A549 (cell line): ENCODE measurements around the gene TNIP2. TPM values are rescaled to one million over a fixed set of nuclear protein-coding genes. Genes with fewer than 3 reads are reported as not detected.

Experiments
- ATAC-seq, 2 experiments: fragments of 200-7000 bp in 1 of 2; fragments of >200 bp in 1 of 2; cut with Nextera tagmentation in 1 of 2; cut with Tn5 transposase in 1 of 2; 3 replicates each; pipeline versions ENCODE4 v1.8.0 to v1.9.1; 2018 to 2020; ENCODE audit warnings: mild to moderate bottlenecking in 1 of 2, moderate library complexity in 1 of 2
- CTCF ChIA-PET: fragments of 300-600 bp; sonication (Branson Sonifier 250); formaldehyde crosslinking; extraction: SDS; loops from one replicate; lab custom pipeline; 2021; ENCODE audit warnings: antibody characterized with exemption, inconsistent platforms; lab: Yijun Ruan, JAX
- POLR2A ChIA-PET: fragments of 350-600 bp; formaldehyde crosslinking; extraction: SDS; loops from one replicate; lab custom pipeline; 2021; ENCODE audit warnings: antibody characterized with exemption, inconsistent platforms; lab: Yijun Ruan, JAX
- DNase-seq, 2 experiments: peaks; one replicate each; pipeline versions ENCODE4 v3.0.0 to v3.0.0-alpha.2; 2011 to 2016; ENCODE audit warnings: low read depth in 1 of 2, low spot score in 1 of 2
- FAIRE-seq: peaks from 2 replicates; lab custom pipeline; 2011; peaks lifted over from hg19 to GRCh38; lab: Jason Lieb, UNC
- H3K27ac ChIP-seq, 2 experiments: fragments of >200 bp; sonication (Bioruptor Twin); formaldehyde crosslinking; 3 replicates each; pipeline ENCODE4 v1.5.1; 2016 to 2017
- H3K4me1 ChIP-seq: fragments of >200 bp; sonication (Bioruptor Twin); formaldehyde crosslinking; 3 replicates; pipeline ENCODE4 v1.6.1; 2016
- H3K4me2 ChIP-seq: fragments of >200 bp; sonication (Bioruptor Twin); formaldehyde crosslinking; 3 replicates; pipeline ENCODE4 v1.6.1; 2016
- H3K4me3 ChIP-seq: fragments of >200 bp; sonication (Bioruptor Twin); formaldehyde crosslinking; 3 replicates; pipeline ENCODE4 v1.5.1; 2016
- H3K9me3 ChIP-seq: fragments of >200 bp; sonication (Bioruptor Twin); formaldehyde crosslinking; 3 replicates; pipeline ENCODE4 v1.6.1; 2016
- EHF ChIP-seq: fragments of 250-450 bp; sonication (Bioruptor Pico); IDR thresholded peaks from 2 replicates; pipeline ENCODE4 v1.5.0; 2020; ENCODE audit warnings: mild to moderate bottlenecking
- EP300 ChIP-seq, 2 experiments: fragments of >200 bp; sonication (Bioruptor Twin); formaldehyde crosslinking; IDR thresholded peaks; 2 replicates in 1 of 2; 3 replicates in 1 of 2; pipeline ENCODE4 v1.6.1; 2016 to 2017
- FOSB ChIP-seq: fragments of 250-450 bp; sonication (Bioruptor Pico); IDR thresholded peaks from 2 replicates; pipeline ENCODE4 v1.5.0; 2020; ENCODE audit warnings: mild to moderate bottlenecking, moderate library complexity
- HOXA7 ChIP-seq: fragments of 250-450 bp; sonication (Bioruptor Pico); IDR thresholded peaks from 2 replicates; pipeline ENCODE4 v1.5.0; 2020; ENCODE audit warnings: mild to moderate bottlenecking, moderate library complexity
- HOXB5 ChIP-seq: fragments of 250-450 bp; sonication (Bioruptor Pico); IDR thresholded peaks from 2 replicates; pipeline ENCODE4 v1.5.0; 2020; ENCODE audit warnings: mild to moderate bottlenecking, moderate library complexity
- KDM1A ChIP-seq: fragments of 200-600 bp; sonication (generic); IDR thresholded peaks from 2 replicates; pipeline ENCODE4 v1.6.1; 2016; ENCODE audit warnings: low read depth, mild to moderate bottlenecking
- MAZ ChIP-seq: fragments of 150-350 bp; IDR thresholded peaks from 2 replicates; pipeline ENCODE4 v1.6.1; 2014; ENCODE audit warnings: antibody characterized with exemption, low read depth, low read length, borderline replicate concordance
- MYC ChIP-seq: IDR thresholded peaks from 2 replicates; pipeline ENCODE4 v1.6.1; 2012; ENCODE audit warnings: mild to moderate bottlenecking, inconsistent platforms, low read length, improper control_type of control experiment, borderline replicate concordance
- POLR2AphosphoS2 ChIP-seq: conservative IDR thresholded peaks from 2 replicates; pipeline ENCODE4 v1.6.1; 2012; ENCODE audit warnings: low read length, improper control_type of control experiment, inconsistent platforms
- RAD21 ChIP-seq, 2 experiments: fragments of >200 bp in 1 of 2; sonication (Bioruptor Twin) in 1 of 2; formaldehyde crosslinking in 1 of 2; IDR thresholded peaks in 1 of 2; conservative IDR thresholded peaks in 1 of 2; 2 replicates in 1 of 2; 3 replicates in 1 of 2; pipeline ENCODE4 v1.6.1; 2012 to 2018; ENCODE audit warnings: inconsistent platforms in 1 of 2
- RFX5 ChIP-seq: fragments of 450-650 bp; IDR thresholded peaks from 2 replicates; pipeline ENCODE4 v1.7.1; 2014; ENCODE audit warnings: antibody characterized with exemption, mild to moderate bottlenecking, moderate library complexity
- SREBF2 ChIP-seq: fragments of 450-650 bp; IDR thresholded peaks from 2 replicates; pipeline ENCODE4 v1.6.1; 2014; ENCODE audit warnings: mild to moderate bottlenecking, moderate library complexity
- WGBS: methylation state at CpG from one replicate; pipeline ENCODE4 v1.1.6; 2017; ENCODE audit errors: missing lambda C conversion rate; 5-methylcytosine and 5-hydroxymethylcytosine counted together
- polyA plus RNA-seq, 4 experiments: library from polyadenylated mRNA; depleted of rRNA in 3 of 4; stranded (reverse); fragments of >200 nt; fragmentation: RNase III in 1 of 4; extraction: RNeasy Plus Mini Kit Qiagen cat#74134 plus additional on column Dnase treatment in 1 of 4; gene quantifications; 2 replicates in 3 of 4; 3 replicates in 1 of 4; pipeline ENCODE4 v1.2.3, GENCODE V29; 2011 to 2017
- TF ChIP-seq, protein P1 (sequence below): fragments of 150-350 bp; IDR thresholded peaks from 2 replicates; pipeline ENCODE4 v1.6.1; 2014; ENCODE audit warnings: low read depth, mild to moderate bottlenecking, low read length
- TF ChIP-seq, protein P2 (sequence below): IDR thresholded peaks from 2 replicates; pipeline ENCODE4 v1.6.1; 2012
- TF ChIP-seq, protein P3 (sequence below): fragments of 450-650 bp; IDR thresholded peaks from 2 replicates; pipeline ENCODE4 v1.6.1; 2014; ENCODE audit warnings: antibody characterized with exemption
- TF ChIP-seq, protein P4 (sequence below): fragments of >200 bp; sonication (Bioruptor Twin); formaldehyde crosslinking; IDR thresholded peaks from 3 replicates; pipeline ENCODE4 v1.6.1; 2016
- TF ChIP-seq, protein P5 (sequence below): IDR thresholded peaks from 2 replicates; pipeline ENCODE4 v1.6.1; 2012; ENCODE audit warnings: low read depth, borderline replicate concordance
- TF ChIP-seq, protein P6 (sequence below): IDR thresholded peaks from 2 replicates; pipeline ENCODE4 v1.6.1; 2012

Gene TNIP2
- polyA plus RNA-seq, 2 of the 4 experiments (the other 2 are of a cell fraction): 20.0 to 27.9 TPM

DNA sequence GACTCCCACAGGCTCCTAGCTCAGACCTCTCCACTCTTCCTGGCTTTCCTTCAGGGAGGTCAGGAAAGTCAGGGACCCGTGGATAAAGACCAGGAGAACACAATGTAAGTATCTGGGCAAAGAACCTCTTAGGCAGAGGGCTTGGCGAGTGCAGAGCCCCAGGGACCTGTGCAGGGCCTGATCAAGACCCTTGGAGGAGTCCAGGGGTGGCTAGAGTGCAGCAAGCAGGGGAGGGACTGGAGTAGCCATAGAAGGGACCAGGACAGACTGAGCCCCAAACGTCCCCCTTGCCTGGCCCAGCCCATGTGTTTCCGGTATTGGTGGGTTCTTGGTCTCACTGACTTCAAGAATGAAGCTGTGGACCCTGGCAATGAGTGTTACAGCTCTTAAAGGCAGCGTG is 5.9 kb upstream of the TNIP2 start:
- POLR2A ChIA-PET: no interaction called here
- 51% methylated on average over 4 of the region's 5 CpGs for WGBS
- H3K27ac ChIP-seq: peak overlapping the region; percentile 53 to 71; a peak in 4 of 6 replicates
- DNase-seq: no peak
- TF ChIP-seq SREBF2 (no peak), RAD21 (conservative IDR thresholded peaks at IDR 0.05 in 1 of 2, IDR thresholded peaks at IDR 0.05 in 1 of 2) (no peak)
- peak overlapping the region; percentile 49; the same call in 1 of the 3 replicates for H3K4me2 ChIP-seq
- no peaks in the 10 kb centered on the region for H3K9me3 ChIP-seq
- peak in 1 of 2 experiments; percentile 5; a peak in 2 of 6 replicates for ATAC-seq
- CTCF ChIA-PET: interaction anchor here (0.7 to 2.2 kb wide), 3 partner anchors 11 to 343 kb away, joined by 3 to 6 read pairs (median 3); no protein-coding TSS in a partner anchor
- H3K4me3 ChIP-seq: no peak overlapping the region
- no peak for FAIRE-seq
- H3K4me1 ChIP-seq: peaks cover 13% of the 10 kb centered on the region

DNA sequence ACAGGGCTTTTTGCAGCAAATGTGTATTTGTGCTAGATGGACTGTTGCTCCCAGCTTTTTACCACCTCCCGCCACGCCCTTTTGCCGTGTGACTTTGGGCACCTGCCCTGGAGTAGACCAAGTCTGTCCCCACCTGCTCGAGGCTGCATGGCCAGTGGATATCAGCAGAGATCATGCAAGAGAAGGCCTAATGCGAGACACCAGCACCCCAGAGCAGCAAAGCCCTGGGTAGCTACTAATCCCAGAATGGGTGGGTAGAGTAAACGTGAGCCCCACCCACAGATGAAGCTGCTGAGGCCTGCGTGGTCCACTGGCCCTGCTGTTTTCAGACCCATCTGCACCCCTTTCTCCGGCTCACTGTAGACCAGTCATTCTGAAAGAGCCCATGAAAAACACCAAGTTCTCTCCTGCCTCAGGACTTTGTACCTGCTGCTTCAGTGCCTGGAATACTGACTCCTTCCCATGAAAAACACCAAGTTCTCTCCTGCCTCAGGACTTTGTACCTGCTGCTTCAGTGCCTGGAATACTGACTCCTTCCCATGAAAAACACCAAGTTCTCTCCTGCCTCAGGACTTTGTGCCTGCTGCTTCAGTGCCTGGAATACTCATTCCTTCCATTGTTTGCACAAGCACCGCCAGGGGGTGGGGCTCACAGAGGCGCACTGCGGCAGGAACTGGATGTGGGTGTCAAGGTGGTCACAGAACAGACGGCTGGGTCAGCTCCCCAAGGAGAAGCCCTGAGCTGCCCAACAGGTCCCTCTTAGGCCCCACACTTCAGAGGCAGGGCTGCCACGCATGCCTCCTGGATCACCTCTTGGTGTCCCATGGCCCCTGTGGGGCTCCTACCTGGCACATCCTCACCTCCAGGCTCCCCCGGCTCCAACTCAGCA is 5.1 kb upstream of the TNIP2 start:
- H3K27ac ChIP-seq: peak overlapping the region; percentile 53 to 71; a peak in 4 of 6 replicates
- DNase-seq (no peak), ATAC-seq (peak; percentile 41 to 54; a peak in 5 of 6 replicates), FAIRE-seq (no peak)
- H3K4me1 ChIP-seq: peaks cover 18% of the 10 kb centered on the region
- TF ChIP-seq MAZ (no peak), KDM1A (no peak), RFX5 (no peak), HOXA7 (CRISPR knock-in tag) (no peak), RAD21 (conservative IDR thresholded peaks at IDR 0.05 in 1 of 2, IDR thresholded peaks at IDR 0.05 in 1 of 2) (no peak), FOSB (CRISPR knock-in tag) (no peak), MYC (no peak), POLR2AphosphoS2 (no peak), EP300 (IDR thresholded peaks at IDR 0.05) (no peak), EHF (no peak), HOXB5 (CRISPR knock-in tag) (no peak)
- TF ChIP-seq, protein P1, sequence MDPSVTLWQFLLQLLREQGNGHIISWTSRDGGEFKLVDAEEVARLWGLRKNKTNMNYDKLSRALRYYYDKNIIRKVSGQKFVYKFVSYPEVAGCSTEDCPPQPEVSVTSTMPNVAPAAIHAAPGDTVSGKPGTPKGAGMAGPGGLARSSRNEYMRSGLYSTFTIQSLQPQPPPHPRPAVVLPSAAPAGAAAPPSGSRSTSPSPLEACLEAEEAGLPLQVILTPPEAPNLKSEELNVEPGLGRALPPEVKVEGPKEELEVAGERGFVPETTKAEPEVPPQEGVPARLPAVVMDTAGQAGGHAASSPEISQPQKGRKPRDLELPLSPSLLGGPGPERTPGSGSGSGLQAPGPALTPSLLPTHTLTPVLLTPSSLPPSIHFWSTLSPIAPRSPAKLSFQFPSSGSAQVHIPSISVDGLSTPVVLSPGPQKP: no peak
- TF ChIP-seq, protein P2, sequence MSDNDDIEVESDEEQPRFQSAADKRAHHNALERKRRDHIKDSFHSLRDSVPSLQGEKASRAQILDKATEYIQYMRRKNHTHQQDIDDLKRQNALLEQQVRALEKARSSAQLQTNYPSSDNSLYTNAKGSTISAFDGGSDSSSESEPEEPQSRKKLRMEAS: no peak
- TF ChIP-seq, protein P3, sequence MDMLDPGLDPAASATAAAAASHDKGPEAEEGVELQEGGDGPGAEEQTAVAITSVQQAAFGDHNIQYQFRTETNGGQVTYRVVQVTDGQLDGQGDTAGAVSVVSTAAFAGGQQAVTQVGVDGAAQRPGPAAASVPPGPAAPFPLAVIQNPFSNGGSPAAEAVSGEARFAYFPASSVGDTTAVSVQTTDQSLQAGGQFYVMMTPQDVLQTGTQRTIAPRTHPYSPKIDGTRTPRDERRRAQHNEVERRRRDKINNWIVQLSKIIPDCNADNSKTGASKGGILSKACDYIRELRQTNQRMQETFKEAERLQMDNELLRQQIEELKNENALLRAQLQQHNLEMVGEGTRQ: no peak
- TF ChIP-seq, protein P4, sequence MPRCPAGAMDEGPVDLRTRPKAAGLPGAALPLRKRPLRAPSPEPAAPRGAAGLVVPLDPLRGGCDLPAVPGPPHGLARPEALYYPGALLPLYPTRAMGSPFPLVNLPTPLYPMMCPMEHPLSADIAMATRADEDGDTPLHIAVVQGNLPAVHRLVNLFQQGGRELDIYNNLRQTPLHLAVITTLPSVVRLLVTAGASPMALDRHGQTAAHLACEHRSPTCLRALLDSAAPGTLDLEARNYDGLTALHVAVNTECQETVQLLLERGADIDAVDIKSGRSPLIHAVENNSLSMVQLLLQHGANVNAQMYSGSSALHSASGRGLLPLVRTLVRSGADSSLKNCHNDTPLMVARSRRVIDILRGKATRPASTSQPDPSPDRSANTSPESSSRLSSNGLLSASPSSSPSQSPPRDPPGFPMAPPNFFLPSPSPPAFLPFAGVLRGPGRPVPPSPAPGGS: no peak
- TF ChIP-seq, protein P5, sequence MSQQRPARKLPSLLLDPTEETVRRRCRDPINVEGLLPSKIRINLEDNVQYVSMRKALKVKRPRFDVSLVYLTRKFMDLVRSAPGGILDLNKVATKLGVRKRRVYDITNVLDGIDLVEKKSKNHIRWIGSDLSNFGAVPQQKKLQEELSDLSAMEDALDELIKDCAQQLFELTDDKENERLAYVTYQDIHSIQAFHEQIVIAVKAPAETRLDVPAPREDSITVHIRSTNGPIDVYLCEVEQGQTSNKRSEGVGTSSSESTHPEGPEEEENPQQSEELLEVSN: no peak
- TF ChIP-seq, protein P6, sequence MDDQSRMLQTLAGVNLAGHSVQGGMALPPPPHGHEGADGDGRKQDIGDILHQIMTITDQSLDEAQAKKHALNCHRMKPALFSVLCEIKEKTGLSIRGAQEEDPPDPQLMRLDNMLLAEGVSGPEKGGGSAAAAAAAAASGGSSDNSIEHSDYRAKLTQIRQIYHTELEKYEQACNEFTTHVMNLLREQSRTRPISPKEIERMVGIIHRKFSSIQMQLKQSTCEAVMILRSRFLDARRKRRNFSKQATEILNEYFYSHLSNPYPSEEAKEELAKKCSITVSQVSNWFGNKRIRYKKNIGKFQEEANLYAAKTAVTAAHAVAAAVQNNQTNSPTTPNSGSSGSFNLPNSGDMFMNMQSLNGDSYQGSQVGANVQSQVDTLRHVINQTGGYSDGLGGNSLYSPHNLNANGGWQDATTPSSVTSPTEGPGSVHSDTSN: no peak
- CTCF ChIA-PET: interaction anchor here (0.6 to 2.2 kb wide), 4 partner anchors 13 to 318 kb away, joined by 3 to 6 read pairs (median 3); no protein-coding TSS in a partner anchor
- H3K9me3 ChIP-seq: no peaks in the 10 kb centered on the region
- 65% methylated on average over 8 of the region's 14 CpGs for WGBS
- H3K4me3 ChIP-seq: no peak overlapping the region
- POLR2A ChIA-PET: no interaction called here
- H3K4me2 ChIP-seq: peak overlapping the region; percentile 49; the same call in 2 of the 3 replicates
